GM23338 (cell line): ENCODE results near the gene FBXW11.

Source experiments
- CREB1 ChIP-seq: fragments of 250-450 bp; sonication (Bioruptor Pico); IDR thresholded peaks from 2 replicates; pipeline ENCODE4 v1.5.0; 2020; ENCODE audit warnings: low read depth, mild to moderate bottlenecking, moderate library complexity
- CTCF ChIP-seq, 2 experiments: fragments of 200-600 bp in 1 of 2; sonication (generic) in 1 of 2; conservative IDR thresholded peaks; 2 replicates each; pipeline versions ENCODE4 v1.5.1 to v1.6.1; 2016 to 2017; ENCODE audit warnings: antibody characterized with exemption in 2 of 2, low read depth in 2 of 2, mild to moderate bottlenecking in 2 of 2, moderate library complexity in 1 of 2
- EZH2 ChIP-seq: fragments of 200-600 bp; sonication (generic); IDR thresholded peaks from one replicate; pipeline ENCODE4 v1.8.0; 2017; ENCODE audit warnings: antibody characterized with exemption, mild to moderate bottlenecking, low read depth; ENCODE audit not compliant: unreplicated experiment
- EZH2phosphoT487 ChIP-seq: fragments of 200-600 bp; sonication (generic); IDR thresholded peaks from one replicate; pipeline ENCODE4 v1.8.1; 2018; ENCODE audit warnings: antibody characterized with exemption; ENCODE audit not compliant: unreplicated experiment
- JUNB ChIP-seq: IDR thresholded peaks from one replicate; pipeline ENCODE4 v1.6.1; 2016; ENCODE audit warnings: antibody characterized with exemption; ENCODE audit not compliant: unreplicated experiment
- NANOG ChIP-seq: IDR thresholded peaks from 2 replicates; pipeline ENCODE4 v1.6.1; 2016; ENCODE audit warnings: antibody characterized with exemption, borderline replicate concordance
- POLR2AphosphoS5 ChIP-seq: IDR thresholded peaks from 2 replicates; pipeline ENCODE4 v1.6.1; 2016; ENCODE audit warnings: antibody characterized with exemption, low read depth
- REST ChIP-seq: IDR thresholded peaks from one replicate; pipeline ENCODE4 v1.6.1; 2018; ENCODE audit warnings: antibody characterized with exemption; ENCODE audit not compliant: unreplicated experiment
- STAT1 ChIP-seq: IDR thresholded peaks from one replicate; pipeline ENCODE4 v1.6.1; 2016; ENCODE audit warnings: antibody characterized with exemption; ENCODE audit not compliant: unreplicated experiment

DNA sequence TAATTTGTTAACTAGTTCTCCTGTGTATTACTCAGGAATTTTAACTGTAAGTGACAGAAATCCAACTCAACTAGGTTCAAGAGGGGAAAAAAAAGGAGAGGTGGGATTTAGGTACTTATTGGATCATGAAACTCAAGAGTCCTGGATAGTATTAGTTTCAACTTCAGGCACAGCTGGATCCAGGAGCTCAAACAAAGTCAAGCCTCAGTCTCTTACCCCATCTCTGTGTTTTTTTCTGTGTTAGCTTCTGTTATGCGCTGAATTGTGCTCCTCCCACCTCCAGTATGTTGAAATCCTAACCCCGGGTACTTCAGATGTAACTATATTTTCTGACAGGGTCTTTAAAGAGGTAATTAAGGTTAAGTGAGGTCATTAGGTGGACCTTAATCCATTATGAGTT lies 167.3 kb downstream of the FBXW11 start:
- TF ChIP-seq CTCF (conservative IDR thresholded peaks at IDR 0.05; ENCODE audit: low read depth in 2 of 2) (no peak), EZH2 (no peak), EZH2phosphoT487 (no peak), POLR2AphosphoS5 (no peak), STAT1 (no peak), REST (no peak), CREB1 (CRISPR knock-in tag) (no peak), NANOG (no peak), JUNB (no peak)
